T-helper 1 cell (primary cell): ENCODE data around the gene ELK3.
"Not testable (repeated sequence)": the region's sequence is repeated elsewhere in the genome, so short reads cannot be mapped to it uniquely, and the experiment has no call there.

Experiments used
- DNase-seq, 5 donors: peaks; one replicate each; pipeline ENCODE4 v3.0.0-alpha.2; 2012 to 2020

Gene ELK3

DNA sequence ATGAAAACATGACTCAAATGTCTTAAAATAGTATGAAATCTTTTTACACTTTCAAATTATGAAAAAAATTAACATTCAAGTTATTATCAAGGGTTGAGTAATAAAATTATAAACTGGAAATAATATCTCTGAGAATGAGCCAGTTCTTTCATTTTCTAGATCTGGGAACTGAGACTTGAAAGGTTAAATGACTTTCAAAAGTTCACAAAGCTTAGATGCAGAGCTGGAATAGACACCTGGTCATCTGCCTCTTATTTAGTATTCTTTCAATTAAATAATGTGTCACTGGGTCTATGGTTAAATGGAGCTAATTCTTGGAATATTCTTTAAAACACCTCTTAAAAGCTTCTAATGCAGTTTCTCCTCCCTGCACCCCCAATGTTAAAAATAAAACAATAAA lies 119.4 kb downstream of the ELK3 start:
- DNase-seq: no peak

GRCh38 chr12:96314723-96315122 lies 120.5 kb downstream of the ELK3 start:
- DNase-seq: no peak

DNA sequence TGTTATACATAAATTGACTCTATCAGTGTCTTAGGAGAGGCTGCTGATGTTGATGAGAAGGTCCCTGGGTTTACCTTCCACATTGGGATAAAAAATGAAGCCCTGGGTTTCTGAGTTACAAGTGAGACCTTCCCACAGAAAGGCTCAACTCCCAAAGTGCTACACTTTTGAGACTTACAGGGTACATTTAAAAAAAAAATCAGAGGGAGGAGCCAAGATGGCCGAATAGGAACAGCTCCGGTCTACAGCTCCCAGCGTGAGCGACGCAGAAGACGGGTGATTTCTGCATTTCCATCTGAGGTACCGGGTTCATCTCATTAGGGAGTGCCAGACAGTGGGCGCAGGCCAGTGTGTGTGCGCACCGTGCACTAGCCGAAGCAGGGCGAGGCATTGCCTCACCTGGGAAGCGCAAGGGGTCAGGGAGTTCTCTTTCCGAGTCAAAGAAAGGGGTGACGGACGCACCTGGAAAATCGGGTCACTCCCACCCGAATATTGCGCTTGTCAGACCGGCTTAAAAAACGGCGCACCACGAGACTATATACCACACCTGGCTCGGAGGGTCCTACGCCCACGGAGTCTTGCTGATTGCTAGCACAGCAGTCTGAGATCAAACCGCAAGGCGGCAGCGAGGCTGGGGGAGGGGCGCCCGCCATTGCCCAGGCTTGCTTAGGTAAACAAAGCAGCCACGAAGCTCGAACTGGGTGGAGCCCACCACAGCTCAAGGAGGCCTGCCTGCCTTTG lies 121.7 kb downstream of the ELK3 start:
- DNase-seq: peak in 1 of 5 donors; percentile 7

DNA sequence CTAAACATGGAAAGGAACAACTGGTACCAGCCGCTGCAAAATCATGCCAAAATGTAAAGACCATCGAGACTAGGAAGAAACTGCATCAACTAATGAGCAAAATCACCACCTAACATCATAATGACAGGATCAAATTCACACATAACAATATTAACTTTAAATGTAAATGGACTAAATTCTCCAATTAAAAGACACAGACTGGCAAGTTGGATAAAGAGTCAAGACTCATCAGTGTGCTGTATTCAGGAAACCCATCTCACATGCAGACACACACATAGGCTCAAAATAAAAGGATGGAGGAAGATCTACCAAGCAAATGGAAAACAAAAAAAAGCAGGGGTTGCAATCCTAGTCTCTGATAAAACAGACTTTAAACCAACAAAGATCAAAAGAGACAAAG lies 123.6 kb downstream of the ELK3 start:
- not testable (repeated sequence) for DNase-seq
